H9 (cell line): ENCODE results near the gene SLAMF7. TPM values are rescaled to one million over a fixed set of nuclear protein-coding genes. Genes with fewer than 3 reads are reported as not detected.

ENCODE experiments used
- DNase-seq: peaks from one replicate; pipeline ENCODE4 v3.0.0-alpha.2; 2017
- H2AFZ ChIP-seq: one replicate; pipeline ENCODE4 v1.6.1; 2013; ENCODE audit warnings: mild to moderate bottlenecking, low read length, control low read depth, moderate library complexity
- H2AK5ac ChIP-seq: 2 replicates; pipeline ENCODE4 v1.6.1; 2013; ENCODE audit warnings: low read length, control low read depth, mixed read lengths; ENCODE audit not compliant: insufficient read length
- H2BK120ac ChIP-seq: one replicate; pipeline ENCODE4 v1.6.1; 2013; ENCODE audit warnings: low read depth, mild to moderate bottlenecking, low read length, control low read depth, inconsistent platforms; ENCODE audit not compliant: poor library complexity, severe bottlenecking
- H2BK12ac ChIP-seq: 2 replicates; pipeline ENCODE4 v1.6.1; 2013; ENCODE audit warnings: low read length, control low read depth, mixed read lengths, low read depth; ENCODE audit not compliant: insufficient read length
- H2BK15ac ChIP-seq: 2 replicates; pipeline ENCODE4 v1.6.1; 2013; ENCODE audit warnings: low read depth, low read length, control low read depth
- H2BK20ac ChIP-seq: one replicate; pipeline ENCODE4 v1.6.1; 2013; ENCODE audit warnings: low read depth, mild to moderate bottlenecking, low read length, control low read depth, inconsistent platforms; ENCODE audit not compliant: poor library complexity, severe bottlenecking
- H2BK5ac ChIP-seq: 2 replicates; pipeline ENCODE4 v1.6.1; 2013; ENCODE audit warnings: low read length, control low read depth, mixed read lengths; ENCODE audit not compliant: insufficient read length
- H3K14ac ChIP-seq: 2 replicates; pipeline ENCODE4 v1.6.1; 2013; ENCODE audit warnings: low read length, control low read depth; ENCODE audit not compliant: insufficient read depth
- H3K18ac ChIP-seq: 2 replicates; pipeline ENCODE4 v1.6.1; 2013; ENCODE audit warnings: low read depth, mild to moderate bottlenecking, mixed read lengths, low read length, control low read depth; ENCODE audit not compliant: insufficient read length
- H3K23ac ChIP-seq: 2 replicates; pipeline ENCODE4 v1.6.1; 2013; ENCODE audit warnings: low read length, control low read depth, mixed read lengths, low read depth; ENCODE audit not compliant: insufficient read length
- H3K23me2 ChIP-seq: 2 replicates; pipeline ENCODE4 v1.6.1; 2013; ENCODE audit warnings: low read depth, mild to moderate bottlenecking, mixed read lengths, low read length, control low read depth; ENCODE audit not compliant: insufficient read length, poor library complexity, severe bottlenecking
- H3K27ac ChIP-seq: 2 replicates; pipeline ENCODE4 v1.5.1; 2013; ENCODE audit warnings: low read length, control low read depth, mixed read lengths, low read depth; ENCODE audit not compliant: insufficient read length
- H3K27me3 ChIP-seq: 2 replicates; pipeline ENCODE4 v1.6.1; 2013; ENCODE audit warnings: low read length, control low read depth, inconsistent platforms; ENCODE audit not compliant: insufficient read depth
- H3K4ac ChIP-seq: 2 replicates; pipeline ENCODE4 v1.6.1; 2013; ENCODE audit warnings: low read depth, mild to moderate bottlenecking, control low read depth, inconsistent platforms, low read length, moderate library complexity
- H3K4me1 ChIP-seq: 2 replicates; pipeline ENCODE4 v1.6.1; 2013; ENCODE audit warnings: low read length, control low read depth, inconsistent platforms; ENCODE audit not compliant: insufficient read depth
- H3K4me2 ChIP-seq: 2 replicates; pipeline ENCODE4 v1.6.1; 2013; ENCODE audit warnings: low read length, control low read depth, mixed read lengths; ENCODE audit not compliant: insufficient read length, insufficient read depth
- H3K56ac ChIP-seq: 2 replicates; pipeline ENCODE4 v1.6.1; 2013; ENCODE audit warnings: low read depth, mild to moderate bottlenecking, mixed read lengths, low read length, control low read depth; ENCODE audit not compliant: insufficient read length
- H3K79me1 ChIP-seq: 2 replicates; pipeline ENCODE4 v1.6.1; 2013; ENCODE audit warnings: low read depth, mild to moderate bottlenecking, moderate library complexity, low read length, control low read depth, inconsistent platforms; ENCODE audit not compliant: insufficient read depth, poor library complexity, severe bottlenecking
- H3K79me2 ChIP-seq: 2 replicates; pipeline ENCODE4 v1.6.1; 2013; ENCODE audit warnings: low read length, control low read depth, inconsistent platforms; ENCODE audit not compliant: insufficient read depth
- H3K9ac ChIP-seq: 2 replicates; pipeline ENCODE4 v1.6.1; 2013; ENCODE audit warnings: low read length, control low read depth, mixed read lengths; ENCODE audit not compliant: insufficient read length; ENCODE audit errors: extremely low read depth
- H3K9me3 ChIP-seq: one replicate; pipeline ENCODE4 v1.6.1; 2013; ENCODE audit warnings: low read depth, low read length, inconsistent platforms; ENCODE audit not compliant: control insufficient read depth
- H3T11ph ChIP-seq: one replicate; pipeline ENCODE4 v1.6.1; 2013; ENCODE audit warnings: mild to moderate bottlenecking, low read length, control low read depth, inconsistent platforms
- H4K20me1 ChIP-seq: one replicate; pipeline ENCODE4 v1.6.1; 2013; ENCODE audit not compliant: control insufficient read depth, insufficient read length, insufficient read depth
- H4K5ac ChIP-seq: 2 replicates; pipeline ENCODE4 v1.6.1; 2013; ENCODE audit warnings: low read depth, mild to moderate bottlenecking, mixed read lengths, low read length, control low read depth; ENCODE audit not compliant: insufficient read length
- H4K8ac ChIP-seq: replicated peaks from 2 replicates; pipeline ENCODE4 v1.6.1; 2013; ENCODE audit warnings: low read length, control low read depth, mixed read lengths, low read depth; ENCODE audit not compliant: insufficient read length
- H4K91ac ChIP-seq: 2 replicates; pipeline ENCODE4 v1.6.1; 2013; ENCODE audit warnings: low read depth, mild to moderate bottlenecking, moderate library complexity, mixed read lengths, low read length, control low read depth; ENCODE audit not compliant: insufficient read length
- H3K27ac Mint-ChIP-seq, 3 experiments: 2 replicates in 2 of 3; 3 replicates in 1 of 3; pipeline ENCODE4 v1.8.0; 2020 to 2021; ENCODE audit warnings: mixed read lengths in 3 of 3, mild to moderate bottlenecking in 1 of 3, moderate library complexity in 1 of 3
- H3K27me3 Mint-ChIP-seq: 2 replicates; pipeline ENCODE4 v1.8.0; 2021; ENCODE audit warnings: low read depth, mild to moderate bottlenecking, moderate library complexity, mixed read lengths
- H3K36me3 Mint-ChIP-seq, 3 experiments: 2 replicates in 2 of 3; 3 replicates in 1 of 3; pipeline ENCODE4 v1.8.0; 2020 to 2021; ENCODE audit warnings: low read depth in 3 of 3, mixed read lengths in 3 of 3; ENCODE audit not compliant: insufficient read depth in 1 of 3
- H3K4me1 Mint-ChIP-seq, 2 experiments: 2 replicates each; pipeline ENCODE4 v1.8.0; 2020; ENCODE audit warnings: mixed read lengths in 2 of 2
- H3K4me3 Mint-ChIP-seq, 2 experiments: 2 replicates in 1 of 2; 3 replicates in 1 of 2; pipeline ENCODE4 v1.8.0; 2020 to 2021; ENCODE audit warnings: mild to moderate bottlenecking in 2 of 2, mixed read lengths in 2 of 2, moderate library complexity in 1 of 2
- H3K9me3 Mint-ChIP-seq, 2 experiments: 2 replicates in 1 of 2; 3 replicates in 1 of 2; pipeline ENCODE4 v1.8.0; 2020; ENCODE audit warnings: mild to moderate bottlenecking in 2 of 2, mixed read lengths in 2 of 2, moderate library complexity in 1 of 2
- CTCF ChIP-seq: fragments of 200-600 bp; sonication (generic); conservative IDR thresholded peaks from 3 replicates; pipeline ENCODE4 v1.8.0; 2021; ENCODE audit warnings: antibody characterized with exemption, mild to moderate bottlenecking
- WGBS: extraction: QIAGEN DNeasy Blood & Tissue Kit; methylation state at CpG from one replicate; pipeline ENCODE4 v1.1.7; 2013; ENCODE audit warnings: missing lambda C conversion rate, low lambda C conversion rate, mixed read lengths; ENCODE audit not compliant: insufficient read length; ENCODE audit errors: extremely low coverage; 5-methylcytosine and 5-hydroxymethylcytosine counted together
- total RNA-seq: library from RNA; stranded (reverse); gene quantifications from 2 replicates; pipeline ENCODE4 v1.2.1, GENCODE V29; 2021

Gene SLAMF7
- total RNA-seq, 1 experiment from 2014 or later = not detected

- Mint-ChIP-seq H3K27me3 (peaks cover 1% of the 10 kb centered on the region; the same call in 1 of the 2 replicates), H3K27ac (no peak overlapping the region), H3K4me1 (peaks cover 13 to 18% of the 10 kb centered on the region in 2 experiments), H3K36me3 (peaks cover 0 to 7% (median 6%) of the 10 kb centered on the region in 3 experiments; a peak in 4 of 7 replicates), H3K9me3 (peaks cover 6 to 7% of the 10 kb centered on the region in 2 experiments), H3K4me3 (no peak overlapping the region)
- Histone ChIP-seq H2BK20ac (no peak overlapping the region), H3K18ac (no peak overlapping the region), H3K23me2 (no peaks in the 10 kb centered on the region), H4K20me1 (no peaks in the 10 kb centered on the region), H3K14ac (no peak overlapping the region), H2BK5ac (no peak overlapping the region), H4K5ac (no peak overlapping the region), H3K23ac (no peak overlapping the region), H4K8ac (no peak overlapping the region), H3K9me3 (no peaks in the 10 kb centered on the region), H2AFZ (no peak overlapping the region), H3K9ac (no peak overlapping the region), H3K27me3 (no peaks in the 10 kb centered on the region), H3K4me1 (no peaks in the 10 kb centered on the region), H3K79me2 (no peaks in the 10 kb centered on the region), H3K27ac (no peak overlapping the region), H3K79me1 (no peaks in the 10 kb centered on the region), H3K4ac (no peak overlapping the region), H2BK15ac (no peak overlapping the region), H3T11ph (no peak overlapping the region), H2BK120ac (no peak overlapping the region), H4K91ac (no peak overlapping the region), H2BK12ac (no peak overlapping the region), H3K4me2 (no peak overlapping the region), H3K56ac (no peak overlapping the region), H2AK5ac (no peak overlapping the region)
- WGBS = no CpG with 5 or more reads among the region's 3 CpGs
- no peak for TF ChIP-seq CTCF
- DNase-seq = no peak
These were observed 18.5 kb upstream of the SLAMF7 start for GRCh38 chr1:160720356-160721085.
